Panc1 (cell line): ENCODE data around the gene FAM229A. TPM values are rescaled to one million over a fixed set of nuclear protein-coding genes. Genes with fewer than 3 reads are reported as not detected.

Experiments used
- ATAC-seq: fragments of 200-7000 bp; cut with Tn5 transposase; 2 replicates; pipeline ENCODE4 v1.9.1; 2020; ENCODE audit warnings: mild to moderate bottlenecking, moderate library complexity
- BruUV-seq: library from RNA; stranded (reverse); fragments of 400-500 nt; replicated peaks from 2 replicates; lab custom pipeline; 2021; lab: Mats Ljungman, UMichigan
- CTCF ChIA-PET: fragments of 300-600 bp; sonication (Branson Sonifier 250); formaldehyde crosslinking; loops from one replicate; lab custom pipeline; 2022; ENCODE audit warnings: antibody characterized with exemption; lab: Charles Lee
- POLR2A ChIA-PET: fragments of 300-600 bp; sonication (Branson Sonifier 250); formaldehyde crosslinking; loops from one replicate; lab custom pipeline; 2022; ENCODE audit warnings: antibody characterized with exemption; lab: Charles Lee
- DNase-seq: peaks from one replicate; pipeline ENCODE4 v3.0.0-alpha.2; 2010; ENCODE audit warnings: low read depth, low spot score
- H3K27ac ChIP-seq: 2 replicates; pipeline ENCODE4 v1.5.1; 2011; ENCODE audit warnings: mild to moderate bottlenecking, low read length, inconsistent platforms
- H3K27me3 ChIP-seq: fragments of 200-500 bp; sonication (Bioruptor generic); 2 replicates; pipeline ENCODE4 v1.6.0; 2014; ENCODE audit warnings: low read length, inconsistent platforms; ENCODE audit not compliant: control insufficient read depth, insufficient read depth
- H3K36me3 ChIP-seq: fragments of 200-500 bp; sonication (Bioruptor generic); 2 replicates; pipeline ENCODE4 v1.5.1; 2014; ENCODE audit warnings: inconsistent platforms, mild to moderate bottlenecking, low read length, moderate library complexity; ENCODE audit not compliant: control insufficient read depth, insufficient read depth
- H3K4me1 ChIP-seq: 2 replicates; pipeline ENCODE4 v1.5.1; 2011; ENCODE audit warnings: inconsistent platforms, mild to moderate bottlenecking, low read length, moderate library complexity; ENCODE audit not compliant: control insufficient read depth, insufficient read depth
- H3K4me3 ChIP-seq, 2 experiments: 2 replicates each; pipeline ENCODE4 v1.5.1; 2011 to 2012; ENCODE audit warnings: low read depth in 2 of 2, low read length in 2 of 2, mild to moderate bottlenecking in 2 of 2, inconsistent platforms in 1 of 2, moderate library complexity in 1 of 2
- H3K9me3 ChIP-seq: fragments of 200-500 bp; sonication (Bioruptor generic); 2 replicates; pipeline ENCODE4 v1.5.1; 2014; ENCODE audit warnings: low read depth, mild to moderate bottlenecking, inconsistent platforms, low read length, moderate library complexity; ENCODE audit not compliant: control insufficient read depth, insufficient read depth
- CTCF ChIP-seq: fragments of 450-650 bp; IDR thresholded peaks from 2 replicates; pipeline ENCODE4 v1.5.1; 2017; ENCODE audit warnings: mild to moderate bottlenecking
- POLR2AphosphoS5 ChIP-seq: IDR thresholded peaks from 2 replicates; pipeline ENCODE4 v1.6.1; 2012; ENCODE audit warnings: mild to moderate bottlenecking, low read depth, low read length, moderate library complexity
- REST ChIP-seq, 2 experiments: IDR thresholded peaks; 2 replicates each; pipeline ENCODE4 v1.6.1; 2011 to 2012; ENCODE audit warnings: low read depth in 2 of 2, control low read depth in 1 of 2, low read length in 1 of 2, mild to moderate bottlenecking in 1 of 2, moderate library complexity in 1 of 2; ENCODE audit not compliant: insufficient read depth in 1 of 2
- SIN3A ChIP-seq: IDR thresholded peaks from 2 replicates; pipeline ENCODE4 v1.6.1; 2012; ENCODE audit warnings: low read depth, mild to moderate bottlenecking, low read length, moderate library complexity, borderline replicate concordance; ENCODE audit not compliant: insufficient read depth
- TCF7L2 ChIP-seq: IDR thresholded peaks from 2 replicates; pipeline ENCODE4 v1.6.1; 2011; ENCODE audit warnings: mild to moderate bottlenecking, low read depth, low read length, inconsistent platforms
- in situ Hi-C: cut with HindIII; loops from 2 replicates; pipeline ENCODE4 v1.10.0; 2016; ENCODE audit warnings: low sequenced_read_pairs, low pct_unique_long_range_greater_than_20kb
- intact Hi-C: fragments of 100-400 bp; cut with micrococcal nuclease; formaldehyde crosslinking; loops from one replicate; pipeline ENCODE4 v1.10.0; 2022; ENCODE audit not compliant: unreplicated experiment
- total RNA-seq: library from RNA; stranded (reverse); gene quantifications from one replicate; pipeline ENCODE4 v1.2.1, GENCODE V29; 2021; ENCODE audit not compliant: unreplicated experiment

FAM229A gene
- total RNA-seq, 1 experiment from 2014 or later: 6.7 TPM

DNA sequence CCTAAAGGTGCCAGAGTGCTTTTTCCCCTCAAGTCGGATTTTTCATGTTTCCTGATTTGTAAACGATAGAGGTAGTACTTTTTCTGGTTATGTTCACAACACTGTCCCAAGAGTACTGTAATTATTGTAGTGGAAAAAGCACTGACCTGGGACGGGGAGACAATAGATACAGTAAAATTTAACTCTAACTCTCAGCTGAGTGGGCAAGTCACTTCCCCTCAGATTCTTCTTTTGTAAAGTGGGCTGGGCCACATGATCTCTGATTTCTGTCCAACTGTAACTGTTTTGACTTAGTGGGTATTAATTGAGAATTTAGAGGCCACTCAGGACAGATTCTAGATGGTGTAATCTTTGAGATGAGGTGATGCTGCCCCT is 45.4 kb downstream of the FAM229A start:
- TF ChIP-seq CTCF (no peak), POLR2AphosphoS5 (no peak), SIN3A (no peak), TCF7L2 (no peak), REST (IDR thresholded peaks at IDR 0.05; ENCODE audit: insufficient read depth in 1 of 2, low read depth in 2 of 2, low read length in 1 of 2) (no peak)
- ATAC-seq (no peak), DNase-seq (no peak)
- Histone ChIP-seq H3K27me3 (no peaks in the 10 kb centered on the region), H3K4me3 (no peak overlapping the region), H3K36me3 (peaks cover 11% of the 10 kb centered on the region), H3K9me3 (no peaks in the 10 kb centered on the region), H3K27ac (no peak overlapping the region), H3K4me1 (peaks cover 4% of the 10 kb centered on the region; the same call in 1 of the 2 replicates)
- POLR2A ChIA-PET: no interaction called here
- intact Hi-C loops: loop anchor here (1.0 kb wide), 1 partner anchor 96 kb away; no protein-coding TSS in a partner anchor
- no TSS peak for BruUV-seq
- CTCF ChIA-PET: interaction anchor here (0.9 kb wide), 1 partner anchor 100 kb away, joined by 5 read pairs; no protein-coding TSS in a partner anchor
- in situ Hi-C loops: no loop called here

GRCh38 chr1:32311709-32312393 is 50.4 kb downstream of the FAM229A start:
- peaks cover 10% of the 10 kb centered on the region for H3K4me1 ChIP-seq
- no peaks in the 10 kb centered on the region for H3K27me3 ChIP-seq
- in situ Hi-C loops: no loop called here
- ChIA-PET POLR2A (interaction anchor here (0.7 kb wide), 1 partner anchor 466 kb away, joined by 3 read pairs; no protein-coding TSS in a partner anchor), CTCF (no interaction called here)
- DNase-seq (no peak), ATAC-seq (no peak)
- H3K9me3 ChIP-seq: no peaks in the 10 kb centered on the region
- TF ChIP-seq POLR2AphosphoS5: no peak
- no peak for TF ChIP-seq SIN3A
- TF ChIP-seq TCF7L2: no peak
- TF ChIP-seq CTCF: no peak
- no peak overlapping the region for H3K27ac ChIP-seq
- intact Hi-C loops: no loop called here
- H3K4me3 ChIP-seq: no peak overlapping the region
- no TSS peak for BruUV-seq
- 0 out of 2 replicates have a peak, but pooled peaks cover 3% of the 10 kb centered on the region for H3K36me3 ChIP-seq

Other genes starting within 250 kb of the FAM229A start
- 115 TPM for gene TXLNA, start 182.8 kb downstream of the FAM229A start, total RNA-seq
- gene CCDC28B, start 161.9 kb downstream of the FAM229A start, total RNA-seq: 10.8 TPM
- 4.4 TPM for gene IQCC, start 156.8 kb downstream of the FAM229A start, total RNA-seq
- not detected for gene DCDC2B, start 153.4 kb downstream of the FAM229A start, total RNA-seq
- 23.3 TPM for gene TMEM234, start 140.1 kb downstream of the FAM229A start, total RNA-seq
- gene EIF3I, start 140.1 kb downstream of the FAM229A start, total RNA-seq: 294 TPM
- gene FAM167B, start 115.3 kb downstream of the FAM229A start, total RNA-seq: 1.9 TPM
- gene LCK, start 111.2 kb downstream of the FAM229A start, total RNA-seq: 0.57 TPM
- 256 TPM for gene HDAC1, start 70.4 kb downstream of the FAM229A start, total RNA-seq
- gene MARCKSL1, start 26.3 kb downstream of the FAM229A start, total RNA-seq: 176 TPM
- 3.6 TPM for gene TSSK3, start 54 bp upstream of the FAM229A start, total RNA-seq
- 64.9 TPM for gene BSDC1, start 32.0 kb upstream of the FAM229A start, total RNA-seq
- 0.08 TPM for gene ZBTB8B, start 102.6 kb upstream of the FAM229A start, total RNA-seq
- 6.5 TPM for gene ZBTB8A, start 176.9 kb upstream of the FAM229A start, total RNA-seq